Motor neuron (in vitro differentiated cells): ENCODE data around the gene CDC42BPB. TPM values are rescaled to one million over a fixed set of nuclear protein-coding genes. Genes with fewer than 3 reads are reported as not detected.
"Not testable (repeated sequence)": the region's sequence is repeated elsewhere in the genome, so short reads cannot be mapped to it uniquely, and the experiment has no call there.

Source experiments
- ATAC-seq, 8 experiments: fragments of 200-7000 bp; cut with Tn5 transposase; replicated peaks in 6 of 8; 2 replicates each; pipeline ENCODE4 v1.8.0; 2021; ENCODE audit warnings: mild to moderate bottlenecking in 8 of 8, moderate library complexity in 8 of 8
- H3K27ac ChIP-seq, 2 donors: fragments of 250-450 bp; sonication (Bioruptor Pico); 2 replicates each; pipeline ENCODE4 v1.9.0; 2021; ENCODE audit warnings: antibody characterized with exemption in 2 of 2, mild to moderate bottlenecking in 2 of 2, moderate library complexity in 1 of 2
- H3K4me1 ChIP-seq, 2 donors: fragments of 250-450 bp; sonication (Bioruptor Pico); replicated peaks in 1 of 2; 2 replicates each; pipeline ENCODE4 v1.6.1; 2021; ENCODE audit warnings: antibody characterized with exemption in 2 of 2, mild to moderate bottlenecking in 2 of 2, moderate library complexity in 1 of 2
- H3K4me3 ChIP-seq, 5 donors: fragments of 250-450 bp; sonication (Bioruptor Pico); 2 replicates each; pipeline ENCODE4 v1.9.0; 2021; ENCODE audit warnings: antibody characterized with exemption in 5 of 5, mild to moderate bottlenecking in 5 of 5, moderate library complexity in 4 of 5
- WGBS, 10 experiments: fragments of 450-650 bp; shearing (Covaris generic); methylation state at CpG; one replicate each; pipeline ENCODE4 v1.0.0; 2022; 5-methylcytosine and 5-hydroxymethylcytosine counted together
- in situ Hi-C, 9 experiments: fragments of 400-800 bp; cut with MboI; loops; one replicate each; pipeline ENCODE4 v1.15.0; 2021; ENCODE audit warnings: low sequenced_read_pairs in 9 of 9, low pct_unique_long_range_greater_than_20kb in 2 of 9; ENCODE audit not compliant: unreplicated experiment in 9 of 9
- total RNA-seq, 8 experiments: library from RNA; unstranded; fragments of 300-600 nt; gene quantifications; 2 replicates each; pipeline versions ENCODE4 v1.2.3 to v1.2.4, GENCODE V29; 2022

Gene CDC42BPB
- total RNA-seq, 8 experiments from 2014 or later, result 36.9 to 102 (median 56.4) TPM

GRCh38 chr14:102928412-102929240 lies 128.7 kb downstream of the CDC42BPB start:
- ATAC-seq, result peak; percentile 24 to 71 (median 52)
- Histone ChIP-seq H3K4me3 (peak overlapping the region in 4 of 5 donors; percentile 7 to 26 (median 18)), H3K27ac (no peak overlapping the region), H3K4me1 (peaks cover 0 to 21% of the 10 kb centered on the region in 2 donors)
- WGBS, 10 experiments, result 0 to 5% (median 0%) methylated on average over 1 to 13 of the region's 94 CpGs; no CpG with 5 or more reads in 7 of the 10 experiments
- in situ Hi-C loops, result no loop called here

DNA sequence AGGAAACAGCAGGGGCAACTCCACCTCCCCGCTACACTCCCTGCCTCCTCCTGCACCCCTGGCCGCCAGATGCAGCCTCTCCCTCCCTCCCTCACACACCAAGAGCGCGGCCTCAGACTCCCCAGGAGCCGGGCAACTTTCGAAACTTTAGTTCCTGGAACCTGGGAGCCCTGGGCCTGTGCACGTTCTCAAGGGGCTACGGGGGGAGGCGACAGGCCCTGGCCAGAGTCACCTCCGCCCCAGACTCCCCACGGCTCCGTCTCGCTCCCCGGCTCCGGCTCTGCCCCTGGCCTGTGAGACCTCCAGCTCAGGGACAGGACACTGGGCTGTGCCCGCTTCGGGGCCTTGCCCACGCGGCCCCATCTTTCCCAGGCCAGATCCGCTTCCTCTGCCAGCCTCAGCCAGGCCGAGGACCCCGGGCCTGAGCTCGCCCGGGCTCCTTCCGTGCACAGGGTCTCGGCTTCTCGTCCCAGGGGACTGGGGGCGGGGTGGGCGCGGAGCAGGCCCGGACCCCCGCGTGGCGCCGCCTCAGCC lies 129.4 kb downstream of the CDC42BPB start:
- 0 to 40% methylated on average over 1 to 2 of the region's 35 CpGs; no CpG with 5 or more reads in 8 of the 10 experiments for WGBS, 10 experiments
- H3K27ac ChIP-seq, result no peak overlapping the region
- ATAC-seq, result peak; percentile 2 to 36 (median 12)
- in situ Hi-C loops, result no loop called here
- peak overlapping the region in 4 of 5 donors; percentile 7 to 26 (median 18) for H3K4me3 ChIP-seq
- H3K4me1 ChIP-seq, result peaks cover 0 to 24% of the 10 kb centered on the region in 2 donors

GRCh38 chr14:102927346-102927877 lies 129.9 kb downstream of the CDC42BPB start:
- Histone ChIP-seq H3K4me3 (no peak overlapping the region), H3K4me1 (peaks cover 0 to 26% of the 10 kb centered on the region in 2 donors), H3K27ac (no peak overlapping the region)
- ATAC-seq, result no peak
- 40 to 100% (median 79%) methylated on average over 1 to 5 of the region's 19 CpGs; no CpG with 5 or more reads in 2 of the 10 experiments for WGBS, 10 experiments
- in situ Hi-C loops, result no loop called here

DNA sequence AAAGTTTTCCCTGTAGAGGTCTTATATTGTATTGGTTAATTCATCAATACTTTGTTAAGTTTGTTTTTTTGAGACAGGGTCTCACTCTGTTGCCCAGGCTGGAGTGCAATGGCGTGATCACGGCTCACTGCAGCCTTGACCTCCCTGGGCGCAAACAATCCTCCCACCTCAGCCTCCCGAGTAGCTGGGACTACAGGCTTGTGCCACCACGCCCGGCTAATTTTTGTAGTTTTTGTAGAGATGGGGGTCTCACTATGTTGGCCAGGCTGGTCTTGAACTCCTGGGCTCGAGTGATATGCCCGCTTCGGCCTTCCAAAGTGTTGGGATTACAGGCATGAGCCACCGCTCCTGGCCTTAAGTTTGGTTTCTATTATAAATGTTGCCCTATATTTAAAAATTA lies 130.5 kb downstream of the CDC42BPB start:
- H3K27ac ChIP-seq, ATAC-seq, in situ Hi-C loops, H3K4me3 ChIP-seq: not testable (repeated sequence)
- peaks cover 0 to 26% of the 10 kb centered on the region in 2 donors for H3K4me1 ChIP-seq
- 90 to 100% (median 96%) methylated on average over 1 to 10 of the region's 10 CpGs; no CpG with 5 or more reads in 2 of the 10 experiments for WGBS, 10 experiments

DNA sequence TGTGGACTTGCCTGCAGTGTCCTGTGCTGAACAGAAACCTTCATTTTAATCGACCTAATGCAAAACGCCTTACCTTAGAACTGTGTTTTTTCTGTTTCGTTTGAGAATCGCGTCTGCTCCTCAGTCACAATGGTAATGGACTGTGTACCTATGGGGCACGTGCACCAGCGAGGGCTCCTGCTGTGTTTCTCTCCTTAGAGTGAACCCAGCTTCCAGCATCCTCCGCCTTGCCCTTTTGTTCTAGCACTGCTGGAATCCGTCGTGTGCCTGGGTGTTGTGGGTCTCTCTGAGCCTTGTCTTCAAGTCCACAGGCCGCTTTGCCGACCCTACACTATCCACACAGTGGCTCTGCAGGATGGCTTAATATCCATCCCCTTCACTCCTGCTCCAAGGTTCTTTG lies 131.2 kb downstream of the CDC42BPB start:
- peaks cover 0 to 26% of the 10 kb centered on the region in 2 donors for H3K4me1 ChIP-seq

GRCh38 chr14:102925646-102926045 lies 131.7 kb downstream of the CDC42BPB start:
- Histone ChIP-seq H3K4me1 (peaks cover 0 to 26% of the 10 kb centered on the region in 2 donors), H3K4me3 (no peak overlapping the region), H3K27ac (no peak overlapping the region)
- in situ Hi-C loops, result no loop called here
- 20 to 48% (median 35%) methylated on average over 1 to 2 of the region's 11 CpGs; no CpG with 5 or more reads in 7 of the 10 experiments for WGBS, 10 experiments
- no peak for ATAC-seq

More for the DNA sequence above, 131.2 kb downstream of the CDC42BPB start:
- no peak for ATAC-seq
- 19 to 100% (median 59%) methylated on average over 1 to 10 of the region's 12 CpGs; no CpG with 5 or more reads in 2 of the 10 experiments for WGBS, 10 experiments
- no peak overlapping the region for H3K4me3 ChIP-seq
- in situ Hi-C loops, result no loop called here
- no peak overlapping the region for H3K27ac ChIP-seq

- no peak overlapping the region for H3K4me3 ChIP-seq
- in situ Hi-C loops, result no loop called here
- H3K4me1 ChIP-seq, result peaks cover 0 to 20% of the 10 kb centered on the region in 2 donors
- ATAC-seq, result no peak
- WGBS, 10 experiments, result 37 to 80% (median 61%) methylated on average over 1 to 11 of the region's 25 CpGs; no CpG with 5 or more reads in 3 of the 10 experiments
- H3K27ac ChIP-seq, result no peak overlapping the region
These were observed 132.4 kb downstream of the CDC42BPB start for GRCh38 chr14:102924632-102925588.

GRCh38 chr14:102923925-102924486 lies 133.3 kb downstream of the CDC42BPB start:
- Histone ChIP-seq H3K4me3 (no peak overlapping the region), H3K4me1 (peaks cover 0 to 13% of the 10 kb centered on the region in 2 donors), H3K27ac (no peak overlapping the region)
- no peak for ATAC-seq
- in situ Hi-C loops, result no loop called here
- 87 to 100% (median 93%) methylated on average over 1 to 3 of the region's 11 CpGs; no CpG with 5 or more reads in 5 of the 10 experiments for WGBS, 10 experiments

DNA sequence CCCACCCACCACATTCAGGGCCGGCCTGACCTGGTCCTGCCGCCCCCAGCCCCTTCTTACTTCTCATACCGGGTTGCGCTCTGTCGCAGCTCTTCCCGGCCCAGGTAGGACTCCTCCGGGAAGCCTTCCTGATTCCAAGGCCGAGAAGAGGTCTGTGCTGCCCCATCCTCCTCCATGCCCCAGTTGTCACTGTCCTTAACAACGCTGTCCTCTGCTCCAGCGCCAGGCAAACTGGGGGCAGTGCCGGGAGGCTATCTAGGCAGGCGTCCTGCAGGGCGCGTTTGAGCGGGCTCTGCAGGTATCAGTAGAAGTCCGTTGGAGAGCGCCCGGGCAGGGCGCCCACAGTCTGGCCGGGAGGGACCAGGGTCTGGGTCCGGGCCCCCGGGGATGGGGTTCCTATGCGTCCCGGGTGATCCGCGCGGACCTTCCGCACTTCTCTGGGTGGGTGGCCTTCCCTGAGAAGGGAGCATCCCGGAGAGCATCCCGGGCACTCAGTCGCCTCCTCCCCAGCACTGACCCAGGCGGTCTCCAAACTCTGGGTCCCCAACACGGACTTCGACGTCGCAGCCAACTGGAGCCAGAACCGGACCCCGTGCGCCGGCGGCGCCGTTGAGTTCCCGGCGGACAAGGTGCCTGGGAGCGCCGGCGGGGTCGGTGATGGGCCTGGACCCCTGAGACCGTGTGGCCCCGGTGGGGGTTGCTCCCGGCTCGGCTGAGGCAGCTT lies 134.0 kb downstream of the CDC42BPB start:
- in situ Hi-C loops, result no loop called here
- no peak overlapping the region for H3K4me3 ChIP-seq

GRCh38 chr14:102922490-102923200 lies 134.7 kb downstream of the CDC42BPB start, which contains the start of gene AMN:
AMN (plus strand) TSS chr14:102922663; CDS start chr14:102922689, 26 bp downstream.
- in situ Hi-C loops, result no loop called here
- no peak within 1 kb of the TSS for H3K27ac ChIP-seq
- H3K4me3 ChIP-seq, result no peak within 1 kb of the TSS
- WGBS, 10 experiments, result 5 to 100% (median 7%) methylated on average over 1 to 6 of the region's 56 CpGs; no CpG with 5 or more reads in 7 of the 10 experiments
- H3K4me1 ChIP-seq, result peaks cover 8 to 11% of the 10 kb centered on the region in 2 donors
- peak in 5 of 8 experiments; percentile 6 to 85 (median 69) for ATAC-seq

More for the DNA sequence above, 134.0 kb downstream of the CDC42BPB start:
- Histone ChIP-seq H3K27ac (no peak overlapping the region), H3K4me1 (peaks cover 6 to 11% of the 10 kb centered on the region in 2 donors)
- 0 to 40% (median 8%) methylated on average over 2 to 7 of the region's 53 CpGs; no CpG with 5 or more reads in 6 of the 10 experiments for WGBS, 10 experiments
- peak in 4 of 8 experiments; percentile 3 to 16 (median 10) for ATAC-seq

- no peak for ATAC-seq
- in situ Hi-C loops, result no loop called here
- WGBS, 10 experiments, result 54 to 100% (median 100%) methylated on average over 1 of the region's 1 CpG; no CpG with 5 or more reads in 3 of the 10 experiments
- no peak overlapping the region for H3K27ac ChIP-seq
- peaks cover 8 to 11% of the 10 kb centered on the region in 2 donors for H3K4me1 ChIP-seq
- H3K4me3 ChIP-seq, result no peak overlapping the region
These were observed 136.4 kb downstream of the CDC42BPB start for GRCh38 chr14:102920998-102921304.
